ENCODE data around the gene LAMA1.

Gene LAMA1

GRCh38 chr18:7037470-7037869 is 80.1 kb downstream of the LAMA1 start:
- DNase-seq = no peak

DNA sequence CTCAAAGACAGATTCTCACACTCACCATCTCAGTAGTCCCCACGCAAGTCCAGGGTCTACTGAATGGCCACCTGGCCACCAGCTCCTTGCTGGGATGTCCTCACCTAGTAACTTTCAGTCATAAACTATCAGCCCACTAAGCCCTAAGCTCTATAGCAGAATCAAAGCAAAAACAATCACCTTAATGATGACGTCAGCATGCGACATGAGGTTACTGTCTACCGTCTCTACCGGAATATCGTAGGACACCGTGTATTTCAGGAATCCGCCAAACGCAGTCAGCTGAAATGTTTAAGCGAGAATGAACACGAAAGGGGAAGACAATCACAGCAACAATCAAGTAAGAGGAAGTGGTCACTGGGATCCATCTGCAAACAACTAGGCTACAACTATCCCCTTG is 81.8 kb downstream of the LAMA1 start:
- DNase-seq = no peak

- DNase-seq = no peak
Observed at GRCh38 chr18:7034924-7035323, 82.7 kb downstream of the LAMA1 start.

GRCh38 chr18:7032537-7032936 is 85.1 kb downstream of the LAMA1 start:
- DNase-seq = no peak

- no peak for DNase-seq
Observed at GRCh38 chr18:7028625-7029024, 89.0 kb downstream of the LAMA1 start.

DNA sequence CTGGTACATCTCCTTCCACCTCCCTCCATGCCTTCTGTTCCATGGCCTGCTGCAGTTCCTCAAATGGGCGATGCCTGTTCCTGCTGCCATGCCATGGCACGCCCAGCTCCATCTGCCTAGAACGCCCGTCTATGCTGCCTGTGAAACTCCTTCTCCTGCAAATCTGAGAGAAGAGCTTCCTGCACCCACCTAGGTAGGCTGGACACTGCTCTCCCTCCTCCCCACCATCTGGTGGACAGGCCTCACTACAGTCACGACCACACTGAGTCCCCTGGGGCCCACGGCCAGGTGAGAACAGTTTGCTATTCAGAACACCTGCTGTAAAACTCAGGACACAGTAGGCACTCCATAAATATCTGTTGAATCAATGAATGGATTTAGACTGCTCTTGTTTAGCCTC is 92.4 kb downstream of the LAMA1 start:
- DNase-seq = no peak

DNA sequence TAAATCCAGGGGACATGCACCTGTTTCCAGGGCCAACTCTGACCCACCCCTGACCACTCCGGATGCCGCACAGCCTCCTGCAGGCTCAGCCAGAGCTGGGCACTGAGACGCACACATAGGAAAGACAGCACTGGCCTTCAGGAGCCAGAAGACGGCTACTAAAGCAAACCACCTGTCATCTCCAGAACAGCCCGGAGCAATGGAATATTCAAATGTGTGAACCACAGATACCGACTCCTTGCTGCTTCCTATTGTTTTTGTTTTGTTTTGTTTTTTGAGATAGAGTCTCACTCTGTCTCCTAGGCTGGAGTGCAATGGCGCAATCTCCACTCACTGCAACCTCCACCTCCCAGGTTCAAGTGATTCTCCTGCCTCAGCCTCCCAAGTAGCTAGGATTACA is 94.0 kb downstream of the LAMA1 start:
- DNase-seq = no peak

GRCh38 chr18:7023063-7023580 is 94.5 kb downstream of the LAMA1 start:
- DNase-seq = no peak

DNA sequence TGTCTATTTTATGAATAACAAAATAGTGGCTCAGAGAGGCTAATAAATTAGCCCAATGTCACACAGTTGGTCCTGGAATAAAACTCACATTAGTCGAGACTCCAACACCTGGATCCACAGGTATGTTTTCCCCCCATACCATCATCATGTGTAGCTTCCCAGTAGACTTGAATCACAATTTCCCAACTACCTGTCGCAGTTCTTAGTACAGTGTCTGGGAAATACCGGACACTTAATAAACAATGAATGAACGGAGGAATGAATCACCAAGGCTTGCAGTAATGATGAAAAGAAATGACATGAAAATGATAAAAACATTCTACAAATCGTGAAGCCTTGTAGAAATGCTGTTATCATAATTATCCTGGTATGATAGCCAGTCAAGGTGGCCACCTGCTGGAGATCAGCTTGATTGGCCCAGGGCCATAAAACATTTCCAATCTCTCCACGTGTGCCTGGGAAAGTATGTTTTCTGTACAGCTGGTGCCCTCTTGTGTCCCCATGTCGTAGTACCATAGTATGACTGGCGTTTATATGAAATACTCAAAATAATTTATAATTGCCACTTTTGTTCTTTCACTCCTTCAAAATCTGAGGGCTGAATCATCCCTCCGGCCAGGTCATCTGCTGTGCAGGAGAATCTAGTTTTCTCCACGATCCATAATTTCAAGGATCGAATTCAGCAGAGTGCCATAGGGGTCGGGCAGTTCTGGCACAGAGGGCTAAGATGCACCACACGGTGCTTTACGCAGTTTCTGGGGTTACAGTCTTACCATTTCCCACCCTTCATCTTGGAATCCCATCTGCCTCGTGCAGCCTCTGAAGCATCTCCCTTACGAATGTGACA is 95.4 kb downstream of the LAMA1 start:
- DNase-seq = peak; percentile 53

DNA sequence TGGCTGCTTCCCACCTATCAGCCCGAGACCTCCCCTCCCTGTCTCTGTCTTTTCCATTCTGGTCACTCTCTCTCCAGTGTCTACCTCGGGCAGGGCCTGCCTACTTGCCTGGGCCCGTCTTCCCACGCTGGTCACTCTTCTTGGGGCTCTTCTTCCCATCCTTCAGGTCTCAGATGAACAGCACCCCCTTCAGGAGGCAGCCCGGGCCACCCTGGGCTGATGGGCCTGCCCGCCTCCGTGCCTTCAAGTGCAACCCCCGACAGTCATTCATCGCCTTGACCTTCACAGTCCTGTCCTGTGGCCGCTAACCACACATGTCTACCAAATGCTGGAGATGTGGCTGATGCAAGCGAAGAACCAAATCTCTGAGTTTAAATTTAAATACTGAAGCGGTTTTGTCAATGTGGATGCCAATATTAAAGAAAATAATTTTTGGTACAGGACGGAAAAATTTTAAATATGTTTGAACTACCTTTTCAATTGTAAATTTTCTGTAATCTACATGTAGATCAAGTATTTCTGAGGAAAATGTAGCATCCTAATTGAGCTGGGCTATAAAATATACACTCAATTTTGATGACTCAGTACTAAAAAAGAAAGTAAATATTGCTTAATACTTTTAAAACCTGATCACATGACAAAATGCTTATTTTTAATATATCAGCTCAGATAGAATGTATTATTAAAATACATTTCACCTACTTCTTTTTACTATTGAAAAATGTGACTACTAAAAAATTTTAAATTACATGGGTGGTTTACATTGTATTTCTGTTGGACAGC is 96.4 kb downstream of the LAMA1 start:
- DNase-seq = no peak

DNA sequence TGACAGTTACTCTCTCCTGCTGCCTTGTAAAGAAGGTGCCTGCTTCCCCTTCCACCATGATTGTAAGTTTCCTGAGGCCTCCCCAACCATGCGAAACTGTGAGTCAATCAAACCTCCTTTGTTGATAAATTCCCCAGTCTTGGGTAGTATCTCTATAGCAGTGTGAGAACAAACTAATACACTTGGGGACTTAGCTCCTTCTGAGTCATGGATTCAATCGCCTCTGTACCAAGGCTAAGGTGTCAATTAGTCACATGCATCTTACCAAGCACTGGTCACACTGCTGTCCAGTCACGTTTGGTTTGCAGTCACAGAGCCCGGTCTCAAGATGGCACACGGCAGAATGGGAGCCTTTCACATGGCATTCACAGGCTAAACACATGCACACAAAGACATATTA is 100.6 kb downstream of the LAMA1 start:
- no peak for DNase-seq

- DNase-seq = no peak
Observed at GRCh38 chr18:7011142-7011541, 106.5 kb downstream of the LAMA1 start.

GRCh38 chr18:7004009-7004408 is 113.6 kb downstream of the LAMA1 start:
- DNase-seq = no peak

DNA sequence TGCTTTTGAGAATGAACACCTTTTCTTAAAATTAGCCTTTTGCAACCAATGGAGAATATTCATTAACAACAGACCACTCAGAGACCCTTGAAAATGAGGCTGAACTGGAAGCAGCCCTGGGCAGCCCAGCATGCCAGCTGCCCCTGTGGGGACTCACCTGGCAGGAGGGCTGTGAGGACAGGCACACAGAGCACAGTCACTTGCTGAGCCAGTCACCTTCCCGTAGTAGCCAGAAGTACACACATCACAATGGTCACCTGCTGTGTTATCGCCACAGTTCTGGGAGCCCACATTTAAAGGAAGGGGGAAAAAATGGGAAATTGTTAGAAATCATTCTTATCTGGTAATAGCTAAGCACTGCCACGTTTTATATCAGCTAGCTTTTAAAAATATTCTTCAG is 115.5 kb downstream of the LAMA1 start:
- no peak for DNase-seq

DNA sequence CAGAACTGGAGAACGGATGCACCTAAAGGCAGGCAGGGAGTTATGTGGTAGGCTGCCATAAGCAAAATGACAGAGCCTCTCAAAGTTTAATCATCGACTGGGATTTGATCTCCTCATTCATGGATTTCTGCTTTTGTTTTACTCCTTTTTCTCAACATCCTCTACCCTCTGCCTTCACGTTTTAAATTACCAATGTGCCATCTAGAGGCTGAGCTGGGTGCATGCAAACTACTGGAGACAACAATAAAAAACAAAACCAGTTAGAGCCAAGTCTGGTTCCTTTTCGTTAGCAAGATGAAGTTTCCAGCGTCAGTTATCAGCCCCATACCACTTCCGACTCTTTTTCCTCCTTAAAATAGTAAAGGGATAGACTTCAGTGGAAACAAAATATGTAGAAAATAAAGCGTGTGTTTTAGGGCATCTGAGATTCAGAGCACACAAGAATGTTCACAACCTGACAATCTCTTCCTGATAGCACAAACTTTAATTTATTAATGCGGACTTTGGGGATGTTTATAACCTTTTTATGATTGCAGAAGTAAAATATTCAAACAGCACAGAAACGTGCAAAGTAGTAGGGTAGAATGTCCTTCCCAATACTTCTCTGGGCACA is 117.0 kb downstream of the LAMA1 start:
- no peak for DNase-seq

DNA sequence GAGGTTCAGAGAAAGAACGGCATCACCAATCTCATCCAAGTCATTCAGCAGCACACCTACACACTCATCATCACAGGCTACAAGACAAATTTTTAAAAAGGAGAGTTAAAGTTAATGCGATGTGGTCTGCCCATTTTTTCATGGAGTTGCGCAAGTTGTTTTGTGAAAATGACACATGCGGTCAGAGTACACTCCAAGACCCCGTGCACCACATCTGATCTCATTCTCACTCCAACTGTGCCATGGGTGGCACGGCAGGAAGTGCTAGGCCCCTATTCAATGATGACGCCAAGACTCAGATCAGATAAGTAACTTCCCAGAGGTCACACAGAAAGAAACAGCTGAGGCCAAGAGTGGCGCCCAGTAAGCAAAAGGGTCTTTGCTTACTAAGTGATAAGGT is 119.8 kb downstream of the LAMA1 start:
- DNase-seq = no peak

DNA sequence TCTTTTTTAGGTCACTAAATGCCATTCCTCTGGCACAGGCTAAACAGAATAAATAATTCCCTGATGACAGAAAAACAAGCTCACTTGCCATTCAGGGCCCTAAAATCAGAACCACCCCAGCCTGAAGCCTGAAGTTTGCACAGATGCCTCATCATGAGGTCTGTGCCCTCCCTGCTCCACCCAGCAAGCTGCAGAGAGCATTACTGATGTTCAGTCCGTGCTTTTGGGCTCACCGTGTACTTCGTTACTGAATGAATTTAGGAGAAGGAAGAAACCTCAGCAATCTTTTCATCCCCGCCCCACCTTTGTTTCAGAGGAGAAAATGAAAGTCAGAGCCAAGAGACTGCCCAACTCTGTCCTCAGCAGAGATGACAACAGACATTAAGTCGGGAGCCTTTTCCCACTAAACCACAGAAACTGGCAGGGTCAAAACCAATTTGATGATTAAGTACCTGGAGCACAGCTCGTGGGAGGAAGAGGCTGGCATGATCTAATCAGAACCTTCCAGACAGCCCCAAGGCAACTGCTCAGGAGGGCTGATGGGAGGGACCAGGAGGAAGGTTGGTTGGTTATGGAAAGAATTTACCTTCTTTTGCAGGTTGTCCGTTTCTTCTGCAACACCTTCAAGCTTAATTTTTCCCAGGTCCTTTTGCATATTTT is 122.7 kb downstream of the LAMA1 start:
- no peak for DNase-seq

GRCh38 chr18:6994056-6994770 is 123.4 kb downstream of the LAMA1 start:
- no peak for DNase-seq

GRCh38 chr18:6992761-6993160 is 124.8 kb downstream of the LAMA1 start:
- no peak for DNase-seq

- no peak for DNase-seq
Observed at GRCh38 chr18:6983366-6983765, 134.2 kb downstream of the LAMA1 start.

GRCh38 chr18:6982398-6982797 is 135.2 kb downstream of the LAMA1 start:
- no peak for DNase-seq

DNA sequence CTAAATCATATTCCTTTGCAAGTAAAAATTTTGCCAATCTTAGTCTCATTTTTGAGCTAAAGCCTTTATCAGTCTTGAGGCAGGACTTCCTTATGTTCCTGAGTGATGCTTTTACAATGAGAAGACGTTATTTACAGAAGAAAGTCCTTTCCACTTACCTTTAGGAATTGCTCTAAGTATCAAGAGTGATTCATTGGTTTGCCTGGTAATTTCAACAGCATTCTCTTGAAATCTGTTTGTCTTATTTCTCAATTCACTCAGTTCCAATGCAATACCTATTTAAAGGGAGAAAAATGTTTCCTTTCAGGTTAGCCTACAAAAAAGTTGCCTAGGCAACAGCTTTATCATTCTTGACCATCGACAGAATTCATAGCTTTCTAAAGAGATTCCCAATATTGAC is 137.2 kb downstream of the LAMA1 start:
- DNase-seq = no peak
